HCT116 (cell line): ENCODE results near the gene ZDHHC14. TPM values are rescaled to one million over a fixed set of nuclear protein-coding genes. Genes with fewer than 3 reads are reported as not detected.

Source experiments
- ATAC-seq: fragments of 200-7000 bp; cut with Tn5 transposase; 2 replicates; pipeline ENCODE4 v1.9.1; 2020; ENCODE audit warnings: mild to moderate bottlenecking, moderate library complexity
- BruUV-seq: library from RNA; stranded (reverse); fragments of 400-500 nt; replicated peaks from 2 replicates; lab custom pipeline; 2021; lab: Mats Ljungman, UMichigan
- CTCF ChIA-PET: fragments of 300-600 bp; sonication (Branson Sonifier 250); formaldehyde crosslinking; loops from one replicate; lab custom pipeline; 2021; ENCODE audit warnings: antibody characterized with exemption; lab: Charles Lee
- POLR2A ChIA-PET: fragments of 300-600, 350-600 bp; sonication (Branson Sonifier 250); formaldehyde crosslinking; loops from one replicate; lab custom pipeline; 2021; ENCODE audit warnings: antibody characterized with exemption; lab: Charles Lee
- RAD21 ChIA-PET, 2 experiments: fragments of 300-600 bp; sonication (Branson Sonifier 250); formaldehyde crosslinking; loops; one replicate each; lab custom pipeline; 2023; ENCODE audit warnings: low total read pairs in 2 of 2; ENCODE audit not compliant: uncharacterized antibody in 2 of 2, unreplicated experiment in 2 of 2, low non-redundant PET in 1 of 2; lab: Charles Lee
- DNase-seq: peaks from one replicate; pipeline ENCODE4 v3.0.0-alpha.2; 2010; ENCODE audit warnings: low read depth, low spot score
- H2AFZ ChIP-seq: fragments of 200-600 bp; shearing (Covaris generic), sonication (generic); 2 replicates; pipeline ENCODE4 v1.6.1; 2017; ENCODE audit warnings: low read depth, mixed run types, mixed read lengths, antibody characterized with exemption, low read length; ENCODE audit not compliant: poor library complexity, severe bottlenecking
- H3K27ac ChIP-seq: 2 replicates; pipeline ENCODE4 v1.5.1; 2012; ENCODE audit warnings: low read depth, low read length
- H3K27me3 ChIP-seq: fragments of 200-600 bp; sonication (generic); 2 replicates; pipeline ENCODE4 v1.6.1; 2016; ENCODE audit warnings: mixed run types, low read length, mixed read lengths; ENCODE audit not compliant: insufficient read depth
- H3K36me3 ChIP-seq, 2 experiments: fragments of 200-500 bp in 1 of 2; fragments of 200-600 bp in 1 of 2; sonication (Bioruptor generic) in 1 of 2; sonication (generic) in 1 of 2; 2 replicates each; pipeline versions ENCODE4 v1.5.1 to v1.6.1; 2014 to 2016; ENCODE audit warnings: low read length in 2 of 2, inconsistent platforms in 1 of 2, mixed read lengths in 1 of 2, mixed run types in 1 of 2; ENCODE audit not compliant: insufficient read depth in 2 of 2, control insufficient read depth in 1 of 2
- H3K4me1 ChIP-seq, 2 experiments: fragments of 200-600 bp in 1 of 2; sonication (generic) in 1 of 2; 2 replicates each; pipeline versions ENCODE4 v1.5.1 to v1.6.1; 2012 to 2017; ENCODE audit warnings: low read length in 2 of 2, inconsistent platforms in 1 of 2, mild to moderate bottlenecking in 1 of 2, mixed read lengths in 1 of 2, mixed run types in 1 of 2, moderate library complexity in 1 of 2; ENCODE audit not compliant: insufficient read depth in 2 of 2, control insufficient read depth in 1 of 2
- H3K4me2 ChIP-seq: fragments of 200-600 bp; sonication (generic); 2 replicates; pipeline ENCODE4 v1.6.1; 2017; ENCODE audit warnings: mixed run types, low read length, mixed read lengths
- H3K4me3 ChIP-seq, 2 experiments: fragments of 200-600 bp in 1 of 2; sonication (generic) in 1 of 2; replicated peaks in 1 of 2; 2 replicates each; pipeline ENCODE4 v1.5.1; 2011 to 2016; ENCODE audit warnings: low read length in 2 of 2, control low read depth in 1 of 2, low read depth in 1 of 2, mild to moderate bottlenecking in 1 of 2, mixed read lengths in 1 of 2, mixed run types in 1 of 2
- H3K79me2 ChIP-seq: fragments of 200-600 bp; sonication (generic); 2 replicates; pipeline ENCODE4 v1.6.1; 2017; ENCODE audit warnings: mild to moderate bottlenecking, mixed run types, low read length, moderate library complexity, mixed read lengths; ENCODE audit not compliant: insufficient read depth
- H3K9ac ChIP-seq: fragments of 200-600 bp; sonication (generic); 2 replicates; pipeline ENCODE4 v1.6.1; 2016; ENCODE audit warnings: low read length, mixed read lengths
- H3K9me2 ChIP-seq: fragments of 200-600 bp; sonication (generic), shearing (Covaris generic); 2 replicates; pipeline ENCODE4 v1.6.1; 2017; ENCODE audit warnings: mixed run types, mild to moderate bottlenecking, moderate library complexity; ENCODE audit not compliant: insufficient read depth
- H3K9me3 ChIP-seq, 2 experiments: fragments of 200-500 bp in 1 of 2; fragments of 200-600 bp in 1 of 2; sonication (Bioruptor generic) in 1 of 2; sonication (generic) in 1 of 2; 2 replicates each; pipeline ENCODE4 v1.6.1; 2014 to 2017; ENCODE audit warnings: low read length in 2 of 2, mixed read lengths in 2 of 2, inconsistent platforms in 1 of 2, low read depth in 1 of 2, mild to moderate bottlenecking in 1 of 2, mixed run types in 1 of 2, moderate library complexity in 1 of 2; ENCODE audit not compliant: control insufficient read depth in 1 of 2, insufficient read depth in 1 of 2
- H4K20me1 ChIP-seq: fragments of 200-600 bp; sonication (generic), shearing (Covaris generic); 2 replicates; pipeline ENCODE4 v1.6.1; 2017; ENCODE audit warnings: mixed run types, mild to moderate bottlenecking, moderate library complexity; ENCODE audit not compliant: insufficient read depth
- CEBPB ChIP-seq: IDR thresholded peaks from 2 replicates; pipeline ENCODE4 v1.6.1; 2012; ENCODE audit warnings: low read depth
- CTCF ChIP-seq, 3 experiments: fragments of 200-600 bp in 1 of 3; sonication (generic) in 1 of 3; IDR thresholded peaks in 2 of 3; conservative IDR thresholded peaks in 1 of 3; 2 replicates each; pipeline ENCODE4 v1.5.1; 2012 to 2017; ENCODE audit warnings: low read depth in 2 of 3, low read length in 2 of 3, antibody characterized with exemption in 1 of 3, borderline replicate concordance in 1 of 3, control low read depth in 1 of 3, mild to moderate bottlenecking in 1 of 3, mixed read lengths in 1 of 3, mixed run types in 1 of 3, moderate library complexity in 1 of 3; ENCODE audit not compliant: insufficient read depth in 1 of 3
- EZH2 ChIP-seq: fragments of 200-600 bp; sonication (generic); IDR thresholded peaks from 2 replicates; pipeline ENCODE4 v1.6.1; 2017; ENCODE audit warnings: antibody characterized with exemption, mixed run types
- FOSL1 ChIP-seq: IDR thresholded peaks from 2 replicates; pipeline ENCODE4 v1.6.1; 2012; ENCODE audit warnings: low read depth
- REST ChIP-seq: IDR thresholded peaks from 2 replicates; pipeline ENCODE4 v1.6.1; 2012; ENCODE audit warnings: low read depth
- SIN3A ChIP-seq: IDR thresholded peaks from 2 replicates; pipeline ENCODE4 v1.6.1; 2012; ENCODE audit warnings: low read depth
- SP1 ChIP-seq: IDR thresholded peaks from 2 replicates; pipeline ENCODE4 v1.6.1; 2012; ENCODE audit warnings: low read depth
- TCF7L2 ChIP-seq: IDR thresholded peaks from 2 replicates; pipeline ENCODE4 v1.7.0; 2011; ENCODE audit warnings: borderline replicate concordance, inconsistent platforms; ENCODE audit not compliant: insufficient read depth, insufficient read length; ENCODE audit errors: extremely low read depth
- intact Hi-C: fragments of 100-400 bp; cut with micrococcal nuclease; formaldehyde crosslinking; loops from 2 replicates; pipeline ENCODE4 v1.10.0; 2022
- total RNA-seq: library from RNA; stranded (reverse); gene quantifications from one replicate; pipeline ENCODE4 v1.2.1, GENCODE V29; 2021; ENCODE audit not compliant: unreplicated experiment

ZDHHC14 gene
- total RNA-seq, 1 experiment from 2014 or later, result 5.3 TPM

GRCh38 chr6:157481865-157482249 lies 100.9 kb downstream of the ZDHHC14 start:
- Histone ChIP-seq H3K36me3 (no peaks in the 10 kb centered on the region), H3K4me3 (no peak overlapping the region), H3K9ac (no peak overlapping the region), H3K79me2 (no peaks in the 10 kb centered on the region), H3K27me3 (no peaks in the 10 kb centered on the region), H2AFZ (no peak overlapping the region), H3K9me3 (no peaks in the 10 kb centered on the region), H3K4me1 (peaks cover 0 to 5% of the 10 kb centered on the region in 2 experiments; a peak in 1 of 4 replicates), H3K4me2 (no peak overlapping the region), H3K27ac (no peak overlapping the region), H3K9me2 (no peaks in the 10 kb centered on the region), H4K20me1 (no peaks in the 10 kb centered on the region)
- POLR2A ChIA-PET, result no interaction called here
- no peak for DNase-seq
- RAD21 ChIA-PET, result no interaction called here
- no TSS peak for BruUV-seq
- no peak for TF ChIP-seq SIN3A
- no peak for TF ChIP-seq FOSL1
- no peak for TF ChIP-seq TCF7L2
- no peak for TF ChIP-seq EZH2
- TF ChIP-seq CTCF (IDR thresholded peaks at IDR 0.05 in 2 of 3, conservative IDR thresholded peaks at IDR 0.05 in 1 of 3; ENCODE audit: borderline replicate concordance in 1 of 3, insufficient read depth in 1 of 3, low read depth in 2 of 3, low read length in 2 of 3), result no peak
- no peak for TF ChIP-seq SP1
- no peak for TF ChIP-seq CEBPB
- TF ChIP-seq REST, result no peak
- intact Hi-C loops, result no loop called here
- no peak for ATAC-seq
- CTCF ChIA-PET, result no interaction called here
